ENCODE measurements around the gene KLHL17.

GRCh38 chr1:980602-981395, 20.4 kb downstream of the KLHL17 start:
- TF ChIP-seq MTA3 (IDR thresholded peaks at IDR 0.05; ENCODE audit: borderline replicate concordance), result no peak
- TF ChIP-seq NFYB (IDR thresholded peaks at IDR 0.05; ENCODE audit: extremely low read depth, insufficient read length), result no peak
- no peak for TF ChIP-seq CTCF (IDR thresholded peaks at IDR 0.05 in 2 of 3, conservative IDR thresholded peaks at IDR 0.05 in 1 of 3; ENCODE audit: insufficient read depth in 2 of 3, low read depth in 1 of 3, low read length in 3 of 3)
- TF ChIP-seq PREB (CRISPR knock-in tag; IDR thresholded peaks at IDR 0.05), result no peak
- TF ChIP-seq ZBTB1 (CRISPR knock-in tag; IDR thresholded peaks at IDR 0.05; ENCODE audit: borderline replicate concordance, low read depth), result no peak
- TF ChIP-seq SMARCA4 (IDR thresholded peaks at IDR 0.05), result no peak
